WTC11 (cell line): ENCODE measurements around the gene ETV3. TPM values are rescaled to one million over a fixed set of nuclear protein-coding genes. Genes with fewer than 3 reads are reported as not detected.

Source experiments
- ATAC-seq: fragments of 200-7000 bp; cut with Tn5 transposase; 2 replicates; pipeline ENCODE4 v1.10.0; 2021; ENCODE audit warnings: mild to moderate bottlenecking, moderate library complexity
- CTCF ChIA-PET: fragments of 300-600 bp; sonication (Branson Sonifier 250); formaldehyde crosslinking; loops from one replicate; lab custom pipeline; 2021; ENCODE audit warnings: antibody characterized with exemption; lab: Charles Lee
- POLR2A ChIA-PET: fragments of 350-600 bp; sonication (Branson Sonifier 250); formaldehyde crosslinking; loops from one replicate; lab custom pipeline; 2021; ENCODE audit warnings: antibody characterized with exemption; lab: Charles Lee
- DNase-seq: peaks from one replicate; pipeline ENCODE4 v3.0.0; 2021; ENCODE audit warnings: low spot score
- H3K27ac Mint-ChIP-seq: 2 replicates; pipeline ENCODE4 v1.8.0; 2021; ENCODE audit warnings: mixed read lengths
- H3K27me3 Mint-ChIP-seq: 2 replicates; pipeline ENCODE4 v1.8.0; 2021; ENCODE audit warnings: low read depth, mild to moderate bottlenecking, moderate library complexity, mixed read lengths
- H3K36me3 Mint-ChIP-seq: 2 replicates; pipeline ENCODE4 v1.8.0; 2021; ENCODE audit warnings: mixed read lengths
- H3K4me1 Mint-ChIP-seq: 2 replicates; pipeline ENCODE4 v1.8.0; 2022; ENCODE audit warnings: mixed read lengths
- H3K4me3 Mint-ChIP-seq: 2 replicates; pipeline ENCODE4 v1.8.0; 2021; ENCODE audit warnings: mild to moderate bottlenecking, moderate library complexity, mixed read lengths
- H3K9me3 Mint-ChIP-seq: 2 replicates; pipeline ENCODE4 v1.8.0; 2021; ENCODE audit warnings: mixed read lengths
- ARID4B ChIP-seq: sonication (generic); formaldehyde crosslinking; IDR thresholded peaks from 2 replicates; pipeline ENCODE4 v1.8.0; 2023; ENCODE audit warnings: missing genetic modification reagents, mild to moderate bottlenecking, borderline replicate concordance
- CDX4 ChIP-seq: fragments of 250-450 bp; sonication (Bioruptor Pico); IDR thresholded peaks from 2 replicates; pipeline ENCODE4 v1.9.0; 2021; ENCODE audit warnings: moderate library complexity, mild to moderate bottlenecking, inconsistent platforms, borderline replicate concordance
- CREB1 ChIP-seq: sonication (generic); formaldehyde crosslinking; IDR thresholded peaks from 2 replicates; pipeline ENCODE4 v1.8.0; 2023; ENCODE audit warnings: mild to moderate bottlenecking, missing genetic modification reagents
- FOXP4 ChIP-seq: sonication (generic); formaldehyde crosslinking; IDR thresholded peaks from 2 replicates; pipeline ENCODE4 v1.8.0; 2022; ENCODE audit warnings: mild to moderate bottlenecking, missing genetic modification reagents
- GRHL2 ChIP-seq: fragments of 250-450 bp; sonication (Bioruptor Pico); IDR thresholded peaks from 2 replicates; pipeline ENCODE4 v1.8.0; 2022; ENCODE audit warnings: mild to moderate bottlenecking, moderate library complexity; ENCODE audit not compliant: insufficient replicate concordance, severe bottlenecking
- IRF2 ChIP-seq: sonication (generic); formaldehyde crosslinking; IDR thresholded peaks from 2 replicates; pipeline ENCODE4 v1.8.0; 2022; ENCODE audit warnings: low read depth, missing genetic modification reagents, borderline replicate concordance
- JAZF1 ChIP-seq: fragments of 250-450 bp; sonication (Bioruptor Pico); IDR thresholded peaks from 2 replicates; pipeline ENCODE4 v1.9.0; 2021; ENCODE audit warnings: moderate library complexity, mild to moderate bottlenecking, inconsistent platforms
- KAT7 ChIP-seq: sonication (generic); formaldehyde crosslinking; IDR thresholded peaks from 2 replicates; pipeline ENCODE4 v1.8.1; 2023; ENCODE audit warnings: missing genetic modification reagents, mild to moderate bottlenecking, borderline replicate concordance
- MAX ChIP-seq: sonication (generic); formaldehyde crosslinking; IDR thresholded peaks from 2 replicates; pipeline ENCODE4 v1.8.0; 2022; ENCODE audit warnings: mild to moderate bottlenecking, missing genetic modification reagents
- MYBL2 ChIP-seq: sonication (generic); formaldehyde crosslinking; IDR thresholded peaks from 2 replicates; pipeline ENCODE4 v1.8.1; 2023; ENCODE audit warnings: mild to moderate bottlenecking, moderate library complexity, missing genetic modification reagents
- NFYB ChIP-seq: sonication (generic); formaldehyde crosslinking; conservative IDR thresholded peaks from 2 replicates; pipeline ENCODE4 v1.8.0; 2022; ENCODE audit warnings: low read depth, missing genetic modification reagents
- NR2C2 ChIP-seq: sonication (generic); formaldehyde crosslinking; IDR thresholded peaks from 2 replicates; pipeline ENCODE4 v1.8.0; 2022; ENCODE audit warnings: mild to moderate bottlenecking, missing genetic modification reagents
- PREB ChIP-seq: sonication (generic); formaldehyde crosslinking; IDR thresholded peaks from 2 replicates; pipeline ENCODE4 v1.8.1; 2022; ENCODE audit warnings: mild to moderate bottlenecking, missing genetic modification reagents, moderate library complexity, borderline replicate concordance
- RORB ChIP-seq: fragments of 250-450 bp; sonication (Bioruptor Pico); IDR thresholded peaks from 2 replicates; pipeline ENCODE4 v1.9.0; 2021; ENCODE audit warnings: mild to moderate bottlenecking
- SMAD3 ChIP-seq: sonication (generic); formaldehyde crosslinking; IDR thresholded peaks from 2 replicates; pipeline ENCODE4 v1.8.0; 2022; ENCODE audit warnings: missing genetic modification reagents, mild to moderate bottlenecking, borderline replicate concordance
- SMAD4 ChIP-seq: sonication (generic); formaldehyde crosslinking; IDR thresholded peaks from 2 replicates; pipeline ENCODE4 v1.8.0; 2022; ENCODE audit warnings: mild to moderate bottlenecking, missing genetic modification reagents
- TEAD4 ChIP-seq: sonication (generic); formaldehyde crosslinking; IDR thresholded peaks from 2 replicates; pipeline ENCODE4 v1.8.0; 2022; ENCODE audit warnings: mild to moderate bottlenecking, missing genetic modification reagents
- ZNF423 ChIP-seq: fragments of 250-450 bp; sonication (Bioruptor Pico); IDR thresholded peaks from 2 replicates; pipeline ENCODE4 v2.1.2; 2022; ENCODE audit warnings: mild to moderate bottlenecking, moderate library complexity
- ZNF425 ChIP-seq: fragments of 250-450 bp; sonication (Bioruptor Pico); conservative IDR thresholded peaks from 2 replicates; pipeline ENCODE4 v1.9.0; 2021; ENCODE audit warnings: mild to moderate bottlenecking
- ZNF512 ChIP-seq: sonication (generic); formaldehyde crosslinking; IDR thresholded peaks from 2 replicates; pipeline ENCODE4 v1.8.1; 2022; ENCODE audit warnings: missing genetic modification reagents, borderline replicate concordance
- total RNA-seq: library from RNA; stranded (reverse); gene quantifications from 3 replicates; pipeline ENCODE4 v1.2.3, GENCODE V29; 2021

Gene ETV3
- total RNA-seq, 1 experiment from 2014 or later, result 26.0 TPM

- H3K9me3 Mint-ChIP-seq, result no peaks in the 10 kb centered on the region
- ATAC-seq, result no peak
- ChIA-PET CTCF (interaction anchor here (9.2 to 9.6 kb wide), 2 partner anchors 14 to 52 kb away, joined by 85 to 114 read pairs; no protein-coding TSS in a partner anchor), POLR2A (no interaction called here)
- H3K27me3 Mint-ChIP-seq, result peaks cover 6% of the 10 kb centered on the region
- peaks cover 45% of the 10 kb centered on the region for H3K4me1 Mint-ChIP-seq
- no peak overlapping the region for H3K4me3 Mint-ChIP-seq
- no peaks in the 10 kb centered on the region for H3K36me3 Mint-ChIP-seq
- no peak overlapping the region for H3K27ac Mint-ChIP-seq
- DNase-seq, result no peak
- no peak for TF ChIP-seq MAX (CRISPR knock-in tag)
- no peak for TF ChIP-seq KAT7
- TF ChIP-seq ZNF425 (CRISPR knock-in tag), result no peak
- TF ChIP-seq SMAD4 (CRISPR knock-in tag), result no peak
- TF ChIP-seq ZNF423 (CRISPR knock-in tag), result no peak
- TF ChIP-seq NR2C2 (CRISPR knock-in tag), result no peak
- TF ChIP-seq ZNF512 (CRISPR knock-in tag), result no peak
- TF ChIP-seq IRF2 (CRISPR knock-in tag), result no peak
- TF ChIP-seq NFYB, result no peak
- TF ChIP-seq GRHL2 (CRISPR knock-in tag), result no peak
- no peak for TF ChIP-seq TEAD4
- no peak for TF ChIP-seq SMAD3 (CRISPR knock-in tag)
- no peak for TF ChIP-seq JAZF1 (CRISPR knock-in tag)
- TF ChIP-seq CREB1 (CRISPR knock-in tag), result no peak
- no peak for TF ChIP-seq PREB (CRISPR knock-in tag)
- TF ChIP-seq FOXP4, result no peak
- TF ChIP-seq CDX4 (CRISPR knock-in tag), result no peak
- TF ChIP-seq, all 79 proteins: peak for 0
Measured at GRCh38 chr1:157142201-157142600, 4.0 kb upstream of the ETV3 start.

GRCh38 chr1:157141212-157141855 lies 3.1 kb upstream of the ETV3 start:
- H3K36me3 Mint-ChIP-seq, result no peaks in the 10 kb centered on the region
- peaks cover 6% of the 10 kb centered on the region for H3K27me3 Mint-ChIP-seq
- ChIA-PET POLR2A (no interaction called here), CTCF (interaction anchor here (9.2 to 9.6 kb wide), 2 partner anchors 15 to 51 kb away, joined by 85 to 114 read pairs; no protein-coding TSS in a partner anchor)
- H3K4me3 Mint-ChIP-seq, result no peak overlapping the region
- H3K4me1 Mint-ChIP-seq, result peaks cover 54% of the 10 kb centered on the region
- no peak for ATAC-seq
- DNase-seq, result no peak
- TF ChIP-seq ARID4B (CRISPR knock-in tag) (no peak), MYBL2 (CRISPR knock-in tag) (no peak), RORB (CRISPR knock-in tag) (no peak)
- H3K9me3 Mint-ChIP-seq, result no peaks in the 10 kb centered on the region
- H3K27ac Mint-ChIP-seq, result peak overlapping the region; percentile 10; the same call in 1 of the 2 replicates
